Right atrium auricular region (tissue), 2 donors: ENCODE data around the gene ESYT3. TPM values are rescaled to one million over a fixed set of nuclear protein-coding genes. Genes with fewer than 3 reads are reported as not detected.
"Not testable (repeated sequence)": the region's sequence is repeated elsewhere in the genome, so short reads cannot be mapped to it uniquely, and the experiment has no call there.

Source experiments
- DNase-seq: peaks from one replicate; pipeline ENCODE4 v3.0.0-alpha.2; 2019; ENCODE audit warnings: low spot score
- H3K27ac ChIP-seq, 2 donors: fragments of 200-600 bp; sonication (generic); 1 replicate in 1 of 2; 2 replicates in 1 of 2; pipeline ENCODE4 v1.5.1; 2016 to 2019
- H3K27me3 ChIP-seq, 2 donors: fragments of 200-600 bp; sonication (generic); one replicate each; pipeline versions ENCODE4 v1.5.1 to v1.6.0; 2017 to 2019
- H3K36me3 ChIP-seq: fragments of 200-600 bp; sonication (generic); one replicate; pipeline ENCODE4 v1.5.1; 2016
- H3K4me1 ChIP-seq, 2 donors: fragments of 200-600 bp; sonication (generic); one replicate each; pipeline versions ENCODE4 v1.5.1 to v1.6.0; 2017 to 2019
- H3K4me3 ChIP-seq, 2 donors: fragments of 200-600 bp; sonication (generic); 1 replicate in 1 of 2; 2 replicates in 1 of 2; pipeline ENCODE4 v1.5.1; 2017 to 2019; ENCODE audit warnings: mild to moderate bottlenecking in 1 of 2, moderate library complexity in 1 of 2
- H3K9me3 ChIP-seq, 2 donors: fragments of 200-600 bp; sonication (generic); one replicate each; pipeline ENCODE4 v1.5.1; 2019
- total RNA-seq, 2 donors: library from RNA; depleted of rRNA; stranded (reverse); fragments of >200 nt; gene quantifications; one replicate each; pipeline ENCODE4 v1.1.0, GENCODE V29; 2016
- TF ChIP-seq, protein P1 (sequence below), 2 donors: fragments of 200-600 bp; sonication (generic); IDR thresholded peaks; one replicate each; pipeline ENCODE4 v1.5.1; 2019; ENCODE audit warnings: antibody characterized with exemption in 2 of 2

Gene ESYT3
- total RNA-seq, 2 donors from 2014 or later, result 1.6 to 2.6 TPM

DNA sequence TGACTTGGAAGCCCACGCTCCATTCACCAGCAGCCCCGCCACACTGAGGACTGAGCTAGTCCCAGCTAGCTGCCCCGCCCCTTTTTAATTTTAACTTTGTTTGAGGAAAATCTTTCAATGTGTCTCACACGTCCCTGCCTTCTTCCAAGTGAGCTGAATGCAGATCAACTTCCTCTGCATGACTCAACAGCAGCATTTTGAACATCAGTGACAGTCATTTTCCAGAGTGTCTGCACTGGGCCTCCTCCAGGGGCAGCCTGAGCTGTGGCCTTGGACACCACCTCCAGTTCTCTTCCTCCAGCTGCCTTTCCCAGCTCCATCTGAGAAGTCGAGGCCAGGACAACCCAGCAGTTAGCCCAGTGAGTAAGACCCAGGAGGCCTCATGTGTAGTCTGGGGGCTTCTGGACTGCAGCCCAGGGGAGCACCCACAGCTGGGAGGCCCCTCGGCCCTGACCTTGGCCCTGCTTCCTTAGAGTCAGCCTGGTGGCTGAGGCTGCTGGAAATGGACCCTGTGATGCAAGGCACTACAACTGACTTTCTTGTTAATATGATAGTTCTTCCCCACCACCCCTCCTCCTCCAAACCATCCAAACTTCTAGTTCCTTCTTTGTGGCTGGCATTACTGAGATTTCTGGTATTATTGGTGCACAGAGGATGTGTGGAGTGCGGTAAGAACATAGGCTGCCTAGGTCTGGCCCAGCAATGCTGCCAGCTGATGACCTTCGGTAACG, 21.4 kb upstream of the ESYT3 start:
- no peak for DNase-seq

DNA sequence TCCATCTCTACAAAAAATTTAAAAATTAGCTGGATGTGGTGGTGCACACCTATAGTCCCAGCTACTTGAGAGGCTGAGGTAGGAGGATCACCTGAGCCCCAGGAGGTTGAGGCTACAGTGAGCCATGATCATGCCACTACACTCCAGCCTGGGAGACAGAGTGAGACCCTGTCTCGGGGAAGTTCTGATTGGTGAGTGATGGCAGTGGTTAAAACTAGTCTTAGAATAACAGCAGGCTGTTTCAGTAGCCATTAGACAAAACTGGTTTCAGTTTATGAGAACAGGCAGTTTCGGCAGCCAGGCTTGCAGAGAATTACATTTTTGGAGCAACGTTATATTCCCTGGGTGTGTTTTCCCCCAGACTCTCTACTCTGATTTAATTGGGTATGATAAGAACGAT, 18.2 kb upstream of the ESYT3 start:
- not testable (repeated sequence) for DNase-seq, H3K27ac ChIP-seq, H3K27me3 ChIP-seq, H3K4me3 ChIP-seq, H3K36me3 ChIP-seq, H3K9me3 ChIP-seq
- peaks cover 0 to 17% of the 10 kb centered on the region in 2 donors for H3K4me1 ChIP-seq

More for the DNA sequence above, 21.4 kb upstream of the ESYT3 start:
- TF ChIP-seq, protein P1, sequence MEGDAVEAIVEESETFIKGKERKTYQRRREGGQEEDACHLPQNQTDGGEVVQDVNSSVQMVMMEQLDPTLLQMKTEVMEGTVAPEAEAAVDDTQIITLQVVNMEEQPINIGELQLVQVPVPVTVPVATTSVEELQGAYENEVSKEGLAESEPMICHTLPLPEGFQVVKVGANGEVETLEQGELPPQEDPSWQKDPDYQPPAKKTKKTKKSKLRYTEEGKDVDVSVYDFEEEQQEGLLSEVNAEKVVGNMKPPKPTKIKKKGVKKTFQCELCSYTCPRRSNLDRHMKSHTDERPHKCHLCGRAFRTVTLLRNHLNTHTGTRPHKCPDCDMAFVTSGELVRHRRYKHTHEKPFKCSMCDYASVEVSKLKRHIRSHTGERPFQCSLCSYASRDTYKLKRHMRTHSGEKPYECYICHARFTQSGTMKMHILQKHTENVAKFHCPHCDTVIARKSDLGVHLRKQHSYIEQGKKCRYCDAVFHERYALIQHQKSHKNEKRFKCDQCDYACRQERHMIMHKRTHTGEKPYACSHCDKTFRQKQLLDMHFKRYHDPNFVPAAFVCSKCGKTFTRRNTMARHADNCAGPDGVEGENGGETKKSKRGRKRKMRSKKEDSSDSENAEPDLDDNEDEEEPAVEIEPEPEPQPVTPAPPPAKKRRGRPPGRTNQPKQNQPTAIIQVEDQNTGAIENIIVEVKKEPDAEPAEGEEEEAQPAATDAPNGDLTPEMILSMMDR (IDR thresholded peaks at IDR 0.05), result no peak
- Histone ChIP-seq H3K9me3 (no peaks in the 10 kb centered on the region), H3K4me3 (no peak overlapping the region), H3K36me3 (no peaks in the 10 kb centered on the region), H3K27me3 (no peaks in the 10 kb centered on the region), H3K27ac (no peak overlapping the region), H3K4me1 (peaks cover 0 to 24% of the 10 kb centered on the region in 2 donors)

DNA sequence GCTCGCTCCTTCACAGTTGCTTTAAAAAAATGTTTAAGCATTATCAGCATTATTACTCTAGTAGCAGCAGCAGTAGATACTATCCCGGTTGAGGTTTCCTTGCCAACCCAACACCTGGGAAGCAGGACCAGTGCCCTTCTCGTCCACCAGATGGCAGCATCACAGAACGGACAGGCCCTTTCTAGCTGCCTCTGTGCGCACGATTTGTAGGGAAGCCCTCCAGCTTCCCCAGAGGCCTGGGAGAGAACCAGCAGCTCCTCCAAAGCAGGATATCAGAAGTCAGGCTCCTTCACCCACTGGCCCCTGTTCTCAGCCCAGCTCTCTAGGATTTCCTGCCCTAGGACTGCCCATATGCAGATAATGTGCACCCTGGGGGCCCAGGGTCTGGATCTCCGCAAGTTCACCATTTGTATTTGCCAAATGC, 16.8 kb upstream of the ESYT3 start:
- peak; percentile 80 for DNase-seq
- TF ChIP-seq, protein P1 (IDR thresholded peaks at IDR 0.05), result peak; percentile 91 to 93

DNA sequence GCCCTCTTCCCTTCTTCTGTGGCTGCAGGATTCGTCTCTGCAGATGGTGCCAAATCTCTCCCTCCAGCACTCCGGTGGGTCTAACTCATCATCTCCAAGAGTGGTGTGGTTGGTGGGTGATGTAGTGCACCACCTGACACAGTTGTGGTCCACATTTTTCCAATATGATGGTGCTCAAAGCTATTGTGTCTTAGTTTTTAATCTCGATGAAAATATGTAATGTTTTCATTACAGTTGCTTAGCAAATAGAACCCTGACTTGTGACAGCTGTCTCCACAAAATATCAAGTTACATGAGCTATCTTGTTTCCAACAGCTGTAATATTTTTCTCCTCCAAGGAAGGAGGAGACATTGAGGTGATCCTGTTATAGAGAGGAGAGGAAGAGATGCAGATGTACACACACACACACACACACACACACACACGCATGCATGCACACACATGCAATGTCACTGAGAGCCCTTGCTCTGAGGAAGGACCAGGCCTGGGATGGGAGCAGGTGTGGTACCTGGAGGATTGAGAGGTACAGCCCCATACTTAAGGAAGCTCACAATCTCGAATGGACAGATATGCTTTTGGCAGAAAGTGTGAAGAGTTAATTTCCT, 15.7 kb upstream of the ESYT3 start:
- H3K36me3 ChIP-seq, result no peaks in the 10 kb centered on the region
- no peak overlapping the region for H3K27ac ChIP-seq
- TF ChIP-seq, protein P1 (IDR thresholded peaks at IDR 0.05), result no peak
- no peak for DNase-seq
- no peaks in the 10 kb centered on the region for H3K27me3 ChIP-seq
- peaks cover 0 to 5% of the 10 kb centered on the region in 2 donors for H3K4me1 ChIP-seq
- H3K9me3 ChIP-seq, result no peaks in the 10 kb centered on the region
- H3K4me3 ChIP-seq, result no peak overlapping the region

More for the DNA sequence above, 16.8 kb upstream of the ESYT3 start:
- Histone ChIP-seq H3K27me3 (no peaks in the 10 kb centered on the region), H3K27ac (no peak overlapping the region), H3K4me3 (no peak overlapping the region), H3K9me3 (no peaks in the 10 kb centered on the region), H3K36me3 (no peaks in the 10 kb centered on the region), H3K4me1 (peaks cover 0 to 14% of the 10 kb centered on the region in 2 donors)

DNA sequence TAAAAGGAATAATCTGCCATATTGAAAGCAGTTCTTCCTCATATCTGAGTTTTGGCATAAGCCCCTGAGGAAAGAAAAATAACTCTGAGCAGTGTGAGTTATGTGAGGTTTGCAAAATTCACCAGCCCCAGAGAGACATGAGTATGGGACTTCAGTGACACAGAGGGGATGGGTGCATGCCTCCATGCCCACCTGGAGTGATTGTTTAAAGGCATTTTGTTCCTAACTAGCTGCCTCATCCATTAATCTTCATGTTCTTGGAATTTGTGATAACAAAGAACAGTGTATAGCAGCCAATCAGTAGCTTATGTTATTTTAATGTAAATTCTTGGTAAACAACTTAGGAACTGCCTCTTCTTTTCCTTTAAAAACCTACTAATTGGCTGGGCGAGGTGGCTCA, 11.1 kb upstream of the ESYT3 start:
- H3K4me1 ChIP-seq, result no peaks in the 10 kb centered on the region
- DNase-seq, result no peak
- no peak overlapping the region for H3K4me3 ChIP-seq
- H3K36me3 ChIP-seq, result no peaks in the 10 kb centered on the region
- TF ChIP-seq, protein P1 (IDR thresholded peaks at IDR 0.05), result no peak
- H3K9me3 ChIP-seq, result no peaks in the 10 kb centered on the region
- H3K27me3 ChIP-seq, result no peaks in the 10 kb centered on the region
- H3K27ac ChIP-seq, result no peak overlapping the region

DNA sequence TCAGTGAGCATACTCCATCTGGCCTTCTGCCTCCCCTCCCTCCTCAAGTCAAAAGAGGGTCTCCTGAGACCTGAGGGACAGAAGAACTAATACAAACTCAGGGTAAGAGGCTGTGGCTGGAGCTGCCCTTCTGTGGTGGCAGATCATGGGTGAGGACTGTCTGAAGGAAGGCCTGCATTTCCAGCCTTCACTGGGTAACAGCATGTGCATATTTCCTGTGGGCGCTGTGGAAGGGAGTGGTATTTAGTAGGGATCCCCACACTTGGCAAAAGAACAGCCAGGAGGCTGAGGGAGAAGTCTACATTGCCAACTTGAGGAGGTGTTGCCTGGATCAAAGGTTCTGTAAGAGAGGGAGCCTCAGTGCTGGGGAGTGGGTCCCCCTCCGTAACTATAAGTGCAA, 10.1 kb upstream of the ESYT3 start:
- Histone ChIP-seq H3K4me1 (no peaks in the 10 kb centered on the region), H3K9me3 (no peaks in the 10 kb centered on the region), H3K27ac (no peak overlapping the region), H3K36me3 (no peaks in the 10 kb centered on the region), H3K4me3 (no peak overlapping the region), H3K27me3 (no peaks in the 10 kb centered on the region)
- DNase-seq, result no peak
- TF ChIP-seq, protein P1 (IDR thresholded peaks at IDR 0.05), result no peak
